AG08395 (cell line): Measurements from ENCODE around the gene TSPAN14.
"Not testable (repeated sequence)": the region's sequence is repeated elsewhere in the genome, so short reads cannot be mapped to it uniquely, and the experiment has no call there.

Experiments
- DNase-seq: peaks from one replicate; pipeline ENCODE4 v3.0.0; 2012; ENCODE audit warnings: mixed read lengths, low spot score

The TSPAN14 gene

GRCh38 chr10:80453842-80454512 is at the start of gene TSPAN14:
Gene TSPAN14 (plus strand): TSS chr10:80454310. CDS start chr10:80489234, 34,924 bp downstream.
- DNase-seq, result peak; percentile 92

- no peak for DNase-seq
Measured at GRCh38 chr10:80405035-80405434, 49.1 kb upstream of the TSPAN14 start.

- DNase-seq, result no peak
Measured at GRCh38 chr10:80405626-80406025, 48.5 kb upstream of the TSPAN14 start.

- DNase-seq, result no peak
Measured at GRCh38 chr10:80406204-80406603, 47.9 kb upstream of the TSPAN14 start.

- DNase-seq, result no peak
Measured at GRCh38 chr10:80407812-80408241, 46.3 kb upstream of the TSPAN14 start.

GRCh38 chr10:80408242-80409101 is 45.6 kb upstream of the TSPAN14 start, which contains the start of gene PRXL2A:
Gene PRXL2A (plus strand): TSS chr10:80408551. CDS start chr10:80420468, 11,917 bp downstream.
- peak; percentile 11 for DNase-seq

GRCh38 chr10:80409121-80409520 is 45.0 kb upstream of the TSPAN14 start:
- DNase-seq, result no peak

GRCh38 chr10:80410122-80410521 is 44.0 kb upstream of the TSPAN14 start:
- DNase-seq, result no peak

- DNase-seq, result no peak
Measured at GRCh38 chr10:80410578-80411145, 43.4 kb upstream of the TSPAN14 start.

- DNase-seq, result no peak
Measured at GRCh38 chr10:80411267-80411668, 42.8 kb upstream of the TSPAN14 start.

GRCh38 chr10:80411681-80412220 is 42.4 kb upstream of the TSPAN14 start:
- no peak for DNase-seq

- no peak for DNase-seq
Measured at GRCh38 chr10:80412486-80412885, 41.6 kb upstream of the TSPAN14 start.

GRCh38 chr10:80413271-80413996 is 40.7 kb upstream of the TSPAN14 start:
- DNase-seq, result no peak

GRCh38 chr10:80414142-80414895 is 39.8 kb upstream of the TSPAN14 start:
- no peak for DNase-seq

GRCh38 chr10:80415734-80416478 is 38.2 kb upstream of the TSPAN14 start:
- no peak for DNase-seq

- no peak for DNase-seq
Measured at GRCh38 chr10:80416479-80417098, 37.5 kb upstream of the TSPAN14 start.

GRCh38 chr10:80417256-80417655 is 36.9 kb upstream of the TSPAN14 start:
- DNase-seq, result not testable (repeated sequence)

- DNase-seq, result no peak
Measured at GRCh38 chr10:80421050-80421706, 32.9 kb upstream of the TSPAN14 start.
